Measurements from ENCODE around the gene ADO.

- no peak for TF ChIP-seq CTCF (IDR thresholded peaks at IDR 0.05)
- no peak for TF ChIP-seq POLR2A (IDR thresholded peaks at IDR 0.05)
Observed at GRCh38 chr10:62790019-62790555, 14.4 kb upstream of the ADO start.

Data from body of pancreas (tissue), 4 donors.